Transverse colon (tissue), 4 donors: ENCODE data around the gene ZBTB7C. TPM values are rescaled to one million over a fixed set of nuclear protein-coding genes. Genes with fewer than 3 reads are reported as not detected.

ENCODE experiments used
- DNase-seq: peaks from one replicate; pipeline ENCODE4 v3.0.0-alpha.2; 2019
- H3K27ac ChIP-seq, 4 donors: fragments of 200-600 bp; sonication (generic); 2 replicates each; pipeline ENCODE4 v1.5.1; 2016 to 2018; ENCODE audit warnings: inconsistent platforms in 4 of 4
- H3K27me3 ChIP-seq: fragments of 200-600 bp; sonication (generic); 2 replicates; pipeline ENCODE4 v1.5.1; 2017; ENCODE audit warnings: inconsistent platforms
- H3K36me3 ChIP-seq, 4 donors: fragments of 200-600 bp; sonication (generic); 2 replicates each; pipeline ENCODE4 v1.5.1; 2017 to 2019; ENCODE audit warnings: inconsistent platforms in 4 of 4
- H3K4me1 ChIP-seq, 4 donors: fragments of 200-600 bp; sonication (generic); 2 replicates each; pipeline ENCODE4 v1.5.1; 2017 to 2020; ENCODE audit warnings: inconsistent platforms in 4 of 4
- H3K4me3 ChIP-seq, 4 donors: fragments of 200-600 bp; sonication (generic); 1 replicate in 1 of 4; 2 replicates in 3 of 4; pipeline versions ENCODE4 v1.5.1 to v1.6.1; 2017 to 2019; ENCODE audit warnings: inconsistent platforms in 4 of 4
- H3K9me3 ChIP-seq, 2 donors: fragments of 200-600 bp; sonication (generic); 2 replicates each; pipeline ENCODE4 v1.5.1; 2017 to 2019; ENCODE audit warnings: inconsistent platforms in 2 of 2
- CTCF ChIP-seq, 5 experiments: fragments of 200-600 bp in 3 of 5; fragments of 450-650 bp in 2 of 5; sonication (generic) in 3 of 5; IDR thresholded peaks; 1 replicate in 2 of 5; 2 replicates in 3 of 5; pipeline ENCODE4 v1.5.1; 2016 to 2017; ENCODE audit warnings: antibody characterized with exemption in 5 of 5, inconsistent platforms in 3 of 5, mild to moderate bottlenecking in 2 of 5, moderate library complexity in 1 of 5
- EP300 ChIP-seq: sonication (generic); formaldehyde crosslinking; IDR thresholded peaks from one replicate; pipeline ENCODE4 v1.6.1; 2017; ENCODE audit warnings: antibody characterized with exemption, low read depth
- POLR2A ChIP-seq: fragments of 450-650 bp; IDR thresholded peaks from one replicate; pipeline ENCODE4 v1.6.1; 2016; ENCODE audit warnings: antibody characterized with exemption, mild to moderate bottlenecking, moderate library complexity
- POLR2AphosphoS5 ChIP-seq, 3 donors: sonication (generic); formaldehyde crosslinking; IDR thresholded peaks; one replicate each; pipeline ENCODE4 v1.6.1; 2016; ENCODE audit warnings: antibody characterized with exemption in 3 of 3
- WGBS, 2 donors: methylation state at CpG; one replicate each; pipeline ENCODE4 v1.1.5; 2018; ENCODE audit warnings: low coverage in 1 of 2; 5-methylcytosine and 5-hydroxymethylcytosine counted together
- in situ Hi-C, 4 donors: fragments of 200-750 bp; cut with MboI; loops; one replicate each; pipeline versions ENCODE4 v1.15.0 to v1.15.1; 2017; ENCODE audit warnings: low sequenced_read_pairs in 3 of 4, low pct_ligation_motif_present in 1 of 4, low pct_unique_long_range_greater_than_20kb in 1 of 4
- intact Hi-C: fragments of 100-400 bp; cut with DNase I; formaldehyde crosslinking; loops from one replicate; pipeline ENCODE4 v1.15.1; 2023; ENCODE audit warnings: low total_unique reads
- total RNA-seq, 4 donors: library from RNA; depleted of rRNA; stranded (reverse); fragments of >200 nt; gene quantifications; one replicate each; pipeline ENCODE4 v1.1.0, GENCODE V29; 2016

The ZBTB7C gene
- total RNA-seq, 4 donors from 2014 or later = 38.4 to 81.2 (median 47.5) TPM

GRCh38 chr18:48409591-48410094, 460 bp upstream of the ZBTB7C start:
- no peak for TF ChIP-seq EP300
- TF ChIP-seq CTCF (IDR thresholded peaks at IDR 0.05) = no peak
- TF ChIP-seq POLR2AphosphoS5 (IDR thresholded peaks at IDR 0.05) = no peak
- no peak for TF ChIP-seq POLR2A
- Histone ChIP-seq H3K4me3 (peak overlapping the region; percentile 67 to 83 (median 74)), H3K36me3 (no peaks in the 10 kb centered on the region), H3K4me1 (peaks cover 5 to 19% (median 16%) of the 10 kb centered on the region in 4 donors), H3K9me3 (no peaks in the 10 kb centered on the region), H3K27ac (peak overlapping the region; percentile 56 to 76 (median 60)), H3K27me3 (peaks cover 81% of the 10 kb centered on the region)
- no peak for DNase-seq
- 0% methylated on average over 53 of the region's 55 CpGs; no CpG with 5 or more reads in 1 of the 2 donors for WGBS, 2 donors
- intact Hi-C loops (loop anchor here (1.0 to 10.0 kb wide), 2 partner anchors 245 to 378 kb away; no protein-coding TSS in a partner anchor), in situ Hi-C loops (no loop called here)

DNA sequence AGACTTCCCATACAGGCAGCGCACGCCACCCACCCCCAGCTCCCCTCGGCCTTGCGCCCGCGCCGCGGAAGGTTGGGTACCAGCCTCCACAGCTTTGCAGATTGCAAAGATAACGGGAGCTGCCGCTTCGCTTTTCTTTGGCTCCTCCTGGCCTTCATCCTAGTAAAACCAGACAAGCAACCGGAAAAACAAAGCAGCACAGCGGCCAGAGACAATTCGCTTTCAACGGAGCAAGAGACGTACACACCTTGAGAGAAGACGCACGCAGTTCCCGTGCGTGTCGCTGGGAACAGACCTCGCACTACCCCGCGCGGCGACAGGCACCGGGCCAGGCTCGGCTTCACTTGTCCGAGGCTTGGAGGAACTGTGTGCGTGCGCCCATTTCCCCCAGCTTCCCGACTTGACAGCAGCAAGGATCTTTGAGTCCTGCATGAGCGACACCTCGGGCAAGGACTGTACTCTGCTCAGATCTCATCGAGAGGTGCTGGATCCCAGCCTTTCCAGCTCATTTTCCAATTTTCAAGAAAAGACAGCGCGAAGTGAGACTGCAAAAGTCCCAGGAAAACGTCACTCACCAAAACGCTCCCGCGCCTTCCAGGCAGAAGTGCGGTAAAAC, 964 bp downstream of the ZBTB7C start:
- 10% methylated on average over 35 of the region's 42 CpGs; no CpG with 5 or more reads in 1 of the 2 donors for WGBS, 2 donors
- Histone ChIP-seq H3K9me3 (no peaks in the 10 kb centered on the region), H3K4me1 (peaks cover 5 to 19% (median 16%) of the 10 kb centered on the region in 4 donors), H3K36me3 (no peaks in the 10 kb centered on the region), H3K27ac (no peak overlapping the region), H3K4me3 (peak overlapping the region in 3 of 4 donors; percentile 67 to 83 (median 74)), H3K27me3 (peaks cover 77% of the 10 kb centered on the region)
- intact Hi-C loops = no loop called here
- no peak for DNase-seq
- TF ChIP-seq CTCF (IDR thresholded peaks at IDR 0.05) = no peak
- no peak for TF ChIP-seq POLR2AphosphoS5 (IDR thresholded peaks at IDR 0.05)
- TF ChIP-seq POLR2A = no peak
- TF ChIP-seq EP300 = no peak
- in situ Hi-C loops = no loop called here

- WGBS, 2 donors = 84% methylated on average over 3 of the region's 3 CpGs; no CpG with 5 or more reads in 1 of the 2 donors
- no peak overlapping the region for H3K27ac ChIP-seq
- in situ Hi-C loops = no loop called here
- peaks cover 5 to 19% (median 16%) of the 10 kb centered on the region in 4 donors for H3K4me1 ChIP-seq
- intact Hi-C loops = no loop called here
- H3K4me3 ChIP-seq = no peak overlapping the region
- no peaks in the 10 kb centered on the region for H3K9me3 ChIP-seq
- peaks cover 71% of the 10 kb centered on the region for H3K27me3 ChIP-seq
- no peaks in the 10 kb centered on the region for H3K36me3 ChIP-seq
- DNase-seq = no peak
- TF ChIP-seq POLR2A (no peak), POLR2AphosphoS5 (IDR thresholded peaks at IDR 0.05) (no peak), EP300 (no peak), CTCF (IDR thresholded peaks at IDR 0.05) (no peak)
Observed at GRCh38 chr18:48407358-48407757, 1.8 kb downstream of the ZBTB7C start.

- TF ChIP-seq EP300 = no peak
- no peak for TF ChIP-seq CTCF (IDR thresholded peaks at IDR 0.05)
- TF ChIP-seq POLR2A = no peak
- TF ChIP-seq POLR2AphosphoS5 (IDR thresholded peaks at IDR 0.05) = no peak
- H3K9me3 ChIP-seq = no peaks in the 10 kb centered on the region
- peaks cover 5 to 19% (median 16%) of the 10 kb centered on the region in 4 donors for H3K4me1 ChIP-seq
- peaks cover 57% of the 10 kb centered on the region for H3K27me3 ChIP-seq
- no peaks in the 10 kb centered on the region for H3K36me3 ChIP-seq
- in situ Hi-C loops (no loop called here), intact Hi-C loops (no loop called here)
- H3K27ac ChIP-seq = no peak overlapping the region
- WGBS, 2 donors = 60 to 84% methylated on average over 1 to 6 of the region's 6 CpGs
- no peak overlapping the region for H3K4me3 ChIP-seq
- DNase-seq = no peak
Observed at GRCh38 chr18:48405978-48406377, 3.2 kb downstream of the ZBTB7C start.
